ENCODE measurements around the gene TTLL8. TPM values are rescaled to one million over a fixed set of nuclear protein-coding genes. Genes with fewer than 3 reads are reported as not detected.
"Not testable (repeated sequence)": the region's sequence is repeated elsewhere in the genome, so short reads cannot be mapped to it uniquely, and the experiment has no call there.

The TTLL8 gene
- total RNA-seq, 2 donors from 2014 or later: 0.74 TPM; not detected in 1

GRCh38 chr22:49992921-49993648 is 65.0 kb downstream of the TTLL8 start:
- no peaks in the 10 kb centered on the region for H3K4me1 ChIP-seq (replicated peaks)
- no peaks in the 10 kb centered on the region for H3K36me3 ChIP-seq
- TF ChIP-seq CTCF (IDR thresholded peaks at IDR 0.05) (peak; percentile 45 to 90 (median 78)), POLR2A (IDR thresholded peaks at IDR 0.05) (no peak), POLR2AphosphoS5 (IDR thresholded peaks at IDR 0.05) (peak; percentile 22)
- intact Hi-C loops (cut with DNase I): no loop called here
- no peaks in the 10 kb centered on the region for H3K9me3 ChIP-seq
- peak; percentile 62 for DNase-seq (ENCODE audit: low spot score)
- WGBS: 36% methylated on average over 23 of the region's 23 CpGs
- no peaks in the 10 kb centered on the region for H3K27me3 ChIP-seq (replicated peaks; ENCODE audit: insufficient read depth)
- no peak overlapping the region for H3K27ac ChIP-seq
- H3K4me3 ChIP-seq: no peak overlapping the region

- WGBS: 89% methylated on average over 7 of the region's 7 CpGs
- Histone ChIP-seq H3K36me3 (no peaks in the 10 kb centered on the region), H3K27me3 (replicated peaks; ENCODE audit: insufficient read depth) (no peaks in the 10 kb centered on the region), H3K4me1 (replicated peaks) (no peaks in the 10 kb centered on the region), H3K9me3 (no peaks in the 10 kb centered on the region), H3K27ac (no peak overlapping the region), H3K4me3 (no peak overlapping the region)
- intact Hi-C loops (cut with DNase I): no loop called here
- DNase-seq (ENCODE audit: low spot score): no peak
- TF ChIP-seq CTCF (IDR thresholded peaks at IDR 0.05): no peak
- TF ChIP-seq POLR2AphosphoS5 (IDR thresholded peaks at IDR 0.05): no peak
- no peak for TF ChIP-seq POLR2A (IDR thresholded peaks at IDR 0.05)
Measured at GRCh38 chr22:49991907-49992533, 66.1 kb downstream of the TTLL8 start.

GRCh38 chr22:49991167-49991566 is 66.9 kb downstream of the TTLL8 start:
- TF ChIP-seq POLR2A (IDR thresholded peaks at IDR 0.05) (no peak), POLR2AphosphoS5 (IDR thresholded peaks at IDR 0.05) (no peak), CTCF (IDR thresholded peaks at IDR 0.05) (no peak)
- Histone ChIP-seq H3K36me3 (no peaks in the 10 kb centered on the region), H3K27me3 (replicated peaks; ENCODE audit: insufficient read depth) (no peaks in the 10 kb centered on the region), H3K9me3 (no peaks in the 10 kb centered on the region), H3K27ac (no peak overlapping the region), H3K4me3 (no peak overlapping the region), H3K4me1 (replicated peaks) (no peaks in the 10 kb centered on the region)
- intact Hi-C loops (cut with DNase I): no loop called here
- WGBS: 85% methylated on average over 6 of the region's 6 CpGs
- DNase-seq (ENCODE audit: low spot score): no peak

GRCh38 chr22:49989826-49990225 is 68.3 kb downstream of the TTLL8 start:
- H3K36me3 ChIP-seq; H3K9me3 ChIP-seq; H3K4me3 ChIP-seq; intact Hi-C loops (cut with DNase I); DNase-seq (ENCODE audit: low spot score); H3K27ac ChIP-seq; H3K4me1 ChIP-seq (replicated peaks); H3K27me3 ChIP-seq (replicated peaks; ENCODE audit: insufficient read depth): not testable (repeated sequence)
- WGBS: 92% methylated on average over 24 of the region's 24 CpGs

GRCh38 chr22:49986325-49986724 is 71.8 kb downstream of the TTLL8 start:
- 98% methylated on average over 2 of the region's 2 CpGs for WGBS
- no peaks in the 10 kb centered on the region for H3K36me3 ChIP-seq
- H3K9me3 ChIP-seq: no peaks in the 10 kb centered on the region
- intact Hi-C loops (cut with DNase I): no loop called here
- no peak overlapping the region for H3K4me3 ChIP-seq
- DNase-seq (ENCODE audit: low spot score): no peak
- TF ChIP-seq POLR2AphosphoS5 (IDR thresholded peaks at IDR 0.05): no peak
- TF ChIP-seq CTCF (IDR thresholded peaks at IDR 0.05): no peak
- no peak for TF ChIP-seq POLR2A (IDR thresholded peaks at IDR 0.05)
- H3K4me1 ChIP-seq (replicated peaks): peaks cover 8% of the 10 kb centered on the region
- H3K27me3 ChIP-seq (replicated peaks; ENCODE audit: insufficient read depth): no peaks in the 10 kb centered on the region
- H3K27ac ChIP-seq: no peak overlapping the region
